ENCODE measurements around the gene RAB15.

DNA sequence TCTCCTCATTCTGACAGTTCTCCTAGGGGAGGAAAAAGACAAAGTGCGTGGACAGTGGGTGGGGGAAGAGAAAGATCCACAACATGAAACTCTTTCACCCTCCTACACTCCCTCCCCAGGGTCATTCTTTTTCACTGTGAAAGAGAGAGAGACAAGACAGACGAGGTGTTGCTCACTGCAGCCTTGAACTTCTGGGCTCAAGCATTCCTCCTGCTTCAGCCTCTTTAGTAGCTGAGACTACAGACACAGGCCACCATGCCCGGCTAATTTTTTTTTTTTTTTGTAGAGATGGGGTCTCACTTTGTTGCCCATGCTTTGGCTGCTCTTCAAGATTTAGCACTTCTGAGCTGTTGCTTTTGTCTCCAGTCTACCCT, 32.3 kb downstream of the RAB15 start:
- TF ChIP-seq CTCF (IDR thresholded peaks at IDR 0.05) (no peak), POLR2AphosphoS5 (IDR thresholded peaks at IDR 0.05) (no peak), POLR2A (IDR thresholded peaks at IDR 0.05) (no peak)

Data from breast epithelium (tissue), 3 donors.